Central memory CD4-positive, alpha-beta T cell (primary cell): ENCODE data around the gene TLX3.
A peak's percentile ranks its signal among the peaks of the same experiment; 100 is the strongest.
"Not testable (repeated sequence)": the region's sequence is repeated elsewhere in the genome, so short reads cannot be mapped to it uniquely, and the experiment has no call there.

ENCODE experiments used
- DNase-seq: peaks from one replicate; pipeline ENCODE4 v3.0.0; 2022

The TLX3 gene

GRCh38 chr5:171330021-171330420 lies 21.0 kb downstream of the TLX3 start:
- DNase-seq: no peak

GRCh38 chr5:171335616-171336015 lies 26.6 kb downstream of the TLX3 start:
- DNase-seq: no peak

- DNase-seq: no peak
Measured at GRCh38 chr5:171336521-171337209, 27.6 kb downstream of the TLX3 start.

GRCh38 chr5:171337210-171337569 lies 28.1 kb downstream of the TLX3 start:
- no peak for DNase-seq

GRCh38 chr5:171340042-171340441 lies 31.0 kb downstream of the TLX3 start:
- no peak for DNase-seq

GRCh38 chr5:171340491-171340890 lies 31.4 kb downstream of the TLX3 start:
- no peak for DNase-seq

- DNase-seq: peak; percentile 12
Measured at GRCh38 chr5:171342362-171343111, 33.5 kb downstream of the TLX3 start.

GRCh38 chr5:171344936-171345608 lies 36.0 kb downstream of the TLX3 start:
- DNase-seq: no peak

GRCh38 chr5:171351536-171352073 lies 42.6 kb downstream of the TLX3 start:
- no peak for DNase-seq

GRCh38 chr5:171355302-171355724 lies 46.3 kb downstream of the TLX3 start:
- peak; percentile 16 for DNase-seq

GRCh38 chr5:171357843-171358242 lies 48.8 kb downstream of the TLX3 start:
- DNase-seq: no peak

GRCh38 chr5:171361151-171361550 lies 52.1 kb downstream of the TLX3 start:
- DNase-seq: not testable (repeated sequence)
